HEK293 (cell line): ENCODE results near the gene IGIP.
A peak's percentile ranks its signal among the peaks of the same experiment; 100 is the strongest.

Source experiments
- CTCF ChIA-PET: fragments of 350-600 bp; formaldehyde crosslinking; extraction: SDS; loops from one replicate; lab custom pipeline; 2021; ENCODE audit warnings: antibody characterized with exemption; lab: Yijun Ruan, JAX
- POLR2A ChIA-PET: fragments of 300-600 bp; formaldehyde crosslinking; extraction: SDS; loops from one replicate; lab custom pipeline; 2020; ENCODE audit warnings: antibody characterized with exemption, inconsistent platforms; lab: Yijun Ruan, JAX
- H3K27ac ChIP-seq: fragments of 200-500 bp; sonication (Bioruptor generic); 2 replicates; pipeline ENCODE4 v1.5.1; 2014; ENCODE audit warnings: low read depth, low read length, control low read depth, inconsistent platforms; ENCODE audit errors: extremely low read depth
- H3K36me3 ChIP-seq, 2 experiments: fragments of 200-500 bp in 1 of 2; sonication (Bioruptor generic) in 1 of 2; 1 replicate in 1 of 2; 2 replicates in 1 of 2; pipeline ENCODE4 v1.5.1; 2014 to 2017; ENCODE audit warnings: inconsistent platforms in 2 of 2, low read length in 2 of 2; ENCODE audit not compliant: control insufficient read depth in 2 of 2, insufficient read depth in 1 of 2
- H3K4me1 ChIP-seq: fragments of 200-500 bp; sonication (Bioruptor generic); 2 replicates; pipeline ENCODE4 v1.5.1; 2014; ENCODE audit warnings: mild to moderate bottlenecking, low read length, inconsistent platforms; ENCODE audit not compliant: control insufficient read depth, insufficient read depth
- H3K4me3 ChIP-seq: 2 replicates; pipeline ENCODE4 v1.5.1; 2011; ENCODE audit warnings: low read depth, mild to moderate bottlenecking, control low read depth, low read length, moderate library complexity
- H3K9me3 ChIP-seq: fragments of 200-500 bp; sonication (Bioruptor generic); 2 replicates; pipeline ENCODE4 v1.5.1; 2014; ENCODE audit warnings: low read depth, low read length, inconsistent platforms; ENCODE audit not compliant: control insufficient read depth, insufficient read depth
- FEZF1 ChIP-seq: fragments of 450-650 bp; formaldehyde crosslinking; IDR thresholded peaks from 2 replicates; pipeline ENCODE4 v1.5.1; 2016; ENCODE audit warnings: missing biosample characterization, missing genetic modification characterization
- GFI1B ChIP-seq: fragments of 450-650 bp; formaldehyde crosslinking; IDR thresholded peaks from 2 replicates; pipeline ENCODE4 v1.5.1; 2016; ENCODE audit warnings: missing biosample characterization, missing genetic modification characterization
- HOXD13 ChIP-seq: sonication (generic); formaldehyde crosslinking; IDR thresholded peaks from 2 replicates; pipeline ENCODE4 v1.8.0; 2022; ENCODE audit warnings: missing genetic modification reagents, borderline replicate concordance
- INSM2 ChIP-seq: fragments of 450-650 bp; formaldehyde crosslinking; IDR thresholded peaks from 2 replicates; pipeline ENCODE4 v1.5.1; 2016; ENCODE audit warnings: missing biosample characterization, missing genetic modification characterization
- KLF17 ChIP-seq: fragments of 450-650 bp; formaldehyde crosslinking; IDR thresholded peaks from 2 replicates; pipeline ENCODE4 v1.5.1; 2016; ENCODE audit warnings: missing biosample characterization, missing genetic modification characterization
- PRDM1 ChIP-seq: fragments of 450-650 bp; formaldehyde crosslinking; IDR thresholded peaks from 2 replicates; pipeline ENCODE4; 2016; ENCODE audit warnings: missing biosample characterization, missing genetic modification characterization
- ZBTB20 ChIP-seq: fragments of 450-650 bp; formaldehyde crosslinking; IDR thresholded peaks from 2 replicates; pipeline ENCODE4 v1.5.1; 2016; ENCODE audit warnings: missing biosample characterization, missing genetic modification characterization
- ZBTB48 ChIP-seq: fragments of 450-650 bp; formaldehyde crosslinking; IDR thresholded peaks from 2 replicates; pipeline ENCODE4 v1.5.1; 2016; ENCODE audit warnings: missing biosample characterization, missing genetic modification characterization
- ZFP69B ChIP-seq: fragments of 450-650 bp; formaldehyde crosslinking; IDR thresholded peaks from 2 replicates; pipeline ENCODE4 v1.5.1; 2016; ENCODE audit warnings: missing biosample characterization, missing genetic modification characterization
- ZNF157 ChIP-seq: fragments of 450-650 bp; formaldehyde crosslinking; IDR thresholded peaks from 2 replicates; pipeline ENCODE4 v1.5.1; 2016; ENCODE audit warnings: missing biosample characterization, missing genetic modification characterization
- ZNF184 ChIP-seq: fragments of 450-650 bp; IDR thresholded peaks from 2 replicates; pipeline ENCODE4 v1.5.1; 2018; ENCODE audit warnings: missing biosample characterization, mild to moderate bottlenecking, missing genetic modification characterization
- ZNF2 ChIP-seq: fragments of 450-650 bp; formaldehyde crosslinking; IDR thresholded peaks from 2 replicates; pipeline ENCODE4 v1.5.1; 2016; ENCODE audit warnings: missing biosample characterization, missing genetic modification characterization
- ZNF362 ChIP-seq: fragments of 450-650 bp; formaldehyde crosslinking; IDR thresholded peaks from 2 replicates; pipeline ENCODE4 v1.5.1; 2016; ENCODE audit warnings: missing biosample characterization, missing genetic modification characterization
- ZNF398 ChIP-seq: fragments of 450-650 bp; formaldehyde crosslinking; IDR thresholded peaks from 2 replicates; pipeline ENCODE4 v1.5.1; 2017; ENCODE audit warnings: missing biosample characterization, missing genetic modification characterization
- ZNF404 ChIP-seq: fragments of 450-650 bp; formaldehyde crosslinking; IDR thresholded peaks from 2 replicates; pipeline ENCODE4 v1.5.1; 2017; ENCODE audit warnings: missing biosample characterization, missing genetic modification characterization
- ZNF423 ChIP-seq: fragments of 450-650 bp; formaldehyde crosslinking; IDR thresholded peaks from 2 replicates; pipeline ENCODE4 v1.5.1; 2016; ENCODE audit warnings: missing biosample characterization, missing genetic modification characterization
- ZNF426 ChIP-seq: fragments of 450-650 bp; formaldehyde crosslinking; IDR thresholded peaks from 2 replicates; pipeline ENCODE4 v1.5.1; 2017; ENCODE audit warnings: missing biosample characterization, missing genetic modification characterization, mild to moderate bottlenecking, inconsistent platforms, moderate library complexity
- ZNF433 ChIP-seq: fragments of 450-650 bp; formaldehyde crosslinking; IDR thresholded peaks from 2 replicates; pipeline ENCODE4 v1.5.1; 2016; ENCODE audit warnings: missing biosample characterization, missing genetic modification characterization, low read depth
- ZNF488 ChIP-seq: fragments of 450-650 bp; formaldehyde crosslinking; IDR thresholded peaks from 2 replicates; pipeline ENCODE4 v1.5.1; 2016; ENCODE audit warnings: missing biosample characterization, missing genetic modification characterization
- ZNF571 ChIP-seq: fragments of 450-650 bp; formaldehyde crosslinking; IDR thresholded peaks from 2 replicates; pipeline ENCODE4 v1.5.0; 2017; ENCODE audit warnings: missing biosample characterization, missing genetic modification characterization
- ZNF621 ChIP-seq: fragments of 450-650 bp; formaldehyde crosslinking; IDR thresholded peaks from 2 replicates; pipeline ENCODE4 v1.5.1; 2017; ENCODE audit warnings: missing biosample characterization, missing genetic modification characterization
- ZNF645 ChIP-seq: fragments of 450-650 bp; formaldehyde crosslinking; IDR thresholded peaks from 2 replicates; pipeline ENCODE4; 2016; ENCODE audit warnings: missing biosample characterization, missing genetic modification characterization
- ZNF677 ChIP-seq: fragments of 450-650 bp; IDR thresholded peaks from 2 replicates; pipeline ENCODE4 v1.5.0; 2018; ENCODE audit warnings: missing biosample characterization, mild to moderate bottlenecking, missing genetic modification characterization, moderate library complexity
- ZSCAN30 ChIP-seq: fragments of 450-650 bp; IDR thresholded peaks from 2 replicates; pipeline ENCODE4 v1.5.1; 2018; ENCODE audit warnings: missing biosample characterization, mild to moderate bottlenecking, missing genetic modification characterization, moderate library complexity
- TF ChIP-seq, protein P1 (sequence below): fragments of 450-650 bp; formaldehyde crosslinking; IDR thresholded peaks from 2 replicates; pipeline ENCODE4 v1.5.1; 2016; ENCODE audit warnings: missing biosample characterization, missing genetic modification characterization

The IGIP gene

DNA sequence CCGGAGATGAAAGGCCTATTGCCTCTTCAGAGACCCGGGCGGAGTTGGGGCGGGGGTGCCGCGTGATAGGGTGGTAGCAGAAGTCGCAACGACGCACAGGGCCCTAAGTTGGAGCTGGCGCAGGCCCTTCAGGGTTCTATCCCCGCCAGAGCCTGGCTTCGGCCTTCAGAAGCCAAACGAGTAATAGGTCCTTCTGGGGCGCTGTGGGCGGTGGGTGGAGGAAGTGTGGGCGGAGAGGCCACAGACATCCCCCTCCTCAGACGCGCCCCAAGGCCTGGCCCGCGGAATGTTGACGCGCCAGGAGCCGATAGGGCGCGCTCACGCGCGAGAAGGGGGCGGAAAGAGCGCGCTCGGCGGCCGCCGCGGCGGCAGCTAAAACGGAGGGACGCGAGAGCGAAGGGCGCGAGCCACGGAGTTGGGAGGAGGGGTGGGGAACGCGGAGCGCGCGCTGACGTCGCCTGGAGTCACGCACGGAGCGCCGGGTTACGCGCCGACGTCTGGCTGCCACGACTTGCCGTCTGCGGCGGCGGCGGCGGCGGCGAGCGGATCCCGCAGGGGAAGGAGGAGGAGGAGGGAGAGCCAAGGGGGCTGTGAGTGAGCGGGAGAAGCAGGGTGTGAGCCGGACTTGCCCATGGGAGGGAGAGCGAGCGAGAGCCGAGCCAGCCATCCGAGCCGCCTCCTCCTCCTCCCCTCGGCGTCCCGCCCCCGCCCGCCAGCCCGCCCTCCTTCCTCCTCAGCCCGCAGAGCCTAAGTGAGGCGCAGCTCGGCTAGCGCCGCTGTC, 18.2 kb upstream of the IGIP start (continued):
- TF ChIP-seq FEZF1 (tag by site-specific recombination): no peak
- peak; percentile 64; the same call in 1 of the 2 replicates for TF ChIP-seq ZNF645 (tag by site-specific recombination)
- TF ChIP-seq HOXD13 (CRISPR knock-in tag): no peak
- TF ChIP-seq ZNF157 (tag by site-specific recombination): no peak
- TF ChIP-seq ZNF488 (tag by site-specific recombination): no peak
- TF ChIP-seq ZNF426 (tag by site-specific recombination): no peak
- no peak for TF ChIP-seq GFI1B
- no peak for TF ChIP-seq ZNF404 (tag by site-specific recombination)
- TF ChIP-seq ZNF571: no peak

GRCh38 chr5:140108093-140109017, 17.4 kb upstream of the IGIP start:
- ChIA-PET POLR2A (interaction anchor here (0.6 to 2.4 kb wide), 12 partner anchors 9 to 712 kb away, joined by 3 to 20 read pairs (median 3); partner anchors contain the start of gene HBEGF), CTCF (interaction anchor here (0.5 to 3.4 kb wide), 11 partner anchors 10 to 612 kb away, joined by 3 to 25 read pairs (median 5); no protein-coding TSS in a partner anchor)
- H3K27ac ChIP-seq: peak overlapping the region; percentile 92
- no peaks in the 10 kb centered on the region for H3K36me3 ChIP-seq
- peaks cover 19% of the 10 kb centered on the region for H3K4me1 ChIP-seq
- H3K4me3 ChIP-seq: peak overlapping the region; percentile 85
- H3K9me3 ChIP-seq: no peaks in the 10 kb centered on the region
- TF ChIP-seq ZNF362 (peak; percentile 63; the same call in 1 of the 2 replicates), ZNF433 (tag by site-specific recombination) (no peak), ZNF423 (peak; percentile 31; the same call in 1 of the 2 replicates), ZFP69B (tag by site-specific recombination) (peak; percentile 53), PRDM1 (tag by site-specific recombination) (peak; percentile 56), ZNF621 (no peak), ZBTB48 (tag by site-specific recombination) (peak; percentile 94), ZNF2 (tag by site-specific recombination) (0 out of 2 replicates have a peak, but pooled peaks have one; percentile 26), ZBTB20 (tag by site-specific recombination) (peak; percentile 96), ZNF398 (peak; percentile 85), ZNF677 (tag by site-specific recombination) (no peak), ZSCAN30 (tag by site-specific recombination) (no peak), ZNF184 (no peak), INSM2 (tag by site-specific recombination) (peak; percentile 34), KLF17 (tag by site-specific recombination) (peak; percentile 12; the same call in 1 of the 2 replicates)
- TF ChIP-seq, protein P1, sequence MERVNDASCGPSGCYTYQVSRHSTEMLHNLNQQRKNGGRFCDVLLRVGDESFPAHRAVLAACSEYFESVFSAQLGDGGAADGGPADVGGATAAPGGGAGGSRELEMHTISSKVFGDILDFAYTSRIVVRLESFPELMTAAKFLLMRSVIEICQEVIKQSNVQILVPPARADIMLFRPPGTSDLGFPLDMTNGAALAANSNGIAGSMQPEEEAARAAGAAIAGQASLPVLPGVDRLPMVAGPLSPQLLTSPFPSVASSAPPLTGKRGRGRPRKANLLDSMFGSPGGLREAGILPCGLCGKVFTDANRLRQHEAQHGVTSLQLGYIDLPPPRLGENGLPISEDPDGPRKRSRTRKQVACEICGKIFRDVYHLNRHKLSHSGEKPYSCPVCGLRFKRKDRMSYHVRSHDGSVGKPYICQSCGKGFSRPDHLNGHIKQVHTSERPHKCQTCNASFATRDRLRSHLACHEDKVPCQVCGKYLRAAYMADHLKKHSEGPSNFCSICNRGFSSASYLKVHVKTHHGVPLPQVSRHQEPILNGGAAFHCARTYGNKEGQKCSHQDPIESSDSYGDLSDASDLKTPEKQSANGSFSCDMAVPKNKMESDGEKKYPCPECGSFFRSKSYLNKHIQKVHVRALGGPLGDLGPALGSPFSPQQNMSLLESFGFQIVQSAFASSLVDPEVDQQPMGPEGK (tag by site-specific recombination): peak; percentile 83
